ENCODE results near the gene CD2AP. TPM values are rescaled to one million over a fixed set of nuclear protein-coding genes. Genes with fewer than 3 reads are reported as not detected.

Gene CD2AP
- total and polyA plus RNA-seq, 2 of the 8 experiments (the other 6 are each of a cell fraction or from before 2014, with no cell fraction given): 8.6 to 75.6 TPM

DNA sequence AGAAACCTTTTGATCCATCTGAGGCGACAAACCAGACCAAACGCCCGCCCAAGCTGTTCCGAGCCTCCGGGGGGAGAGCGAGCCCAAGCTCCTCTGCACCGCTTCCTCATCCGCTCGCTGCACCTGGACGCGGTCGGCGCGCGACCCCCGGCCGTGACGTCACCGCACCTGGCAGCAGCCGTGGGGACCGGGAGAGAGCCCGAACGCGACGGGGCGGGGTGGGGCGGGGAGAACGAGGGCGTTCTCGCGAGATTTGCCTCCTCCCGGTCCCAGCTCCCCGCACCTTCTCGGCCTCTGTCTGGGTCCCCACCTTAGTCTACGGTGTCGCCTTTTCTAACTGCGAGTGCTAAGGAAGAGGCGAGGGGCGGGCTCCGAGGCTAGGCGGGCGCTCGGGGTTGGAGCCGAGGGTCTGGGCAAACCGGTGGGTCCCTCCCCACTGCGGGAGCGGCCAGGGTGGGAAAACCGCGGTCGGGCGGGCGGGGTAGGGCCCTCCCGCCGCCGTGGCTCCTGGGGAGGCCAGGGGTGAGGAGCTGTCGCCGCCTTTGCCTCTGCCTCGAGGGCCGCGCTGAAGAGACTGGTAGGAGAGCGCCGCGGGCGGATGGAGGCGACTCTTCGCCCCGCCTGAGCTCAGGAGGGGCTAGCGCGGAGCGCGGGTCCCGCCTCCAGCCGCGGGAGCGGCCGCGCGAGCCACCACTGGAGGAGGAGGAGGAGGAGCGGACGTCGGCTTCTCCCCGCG, at the start of gene CD2AP (continued):
- TF ChIP-seq, protein P1, sequence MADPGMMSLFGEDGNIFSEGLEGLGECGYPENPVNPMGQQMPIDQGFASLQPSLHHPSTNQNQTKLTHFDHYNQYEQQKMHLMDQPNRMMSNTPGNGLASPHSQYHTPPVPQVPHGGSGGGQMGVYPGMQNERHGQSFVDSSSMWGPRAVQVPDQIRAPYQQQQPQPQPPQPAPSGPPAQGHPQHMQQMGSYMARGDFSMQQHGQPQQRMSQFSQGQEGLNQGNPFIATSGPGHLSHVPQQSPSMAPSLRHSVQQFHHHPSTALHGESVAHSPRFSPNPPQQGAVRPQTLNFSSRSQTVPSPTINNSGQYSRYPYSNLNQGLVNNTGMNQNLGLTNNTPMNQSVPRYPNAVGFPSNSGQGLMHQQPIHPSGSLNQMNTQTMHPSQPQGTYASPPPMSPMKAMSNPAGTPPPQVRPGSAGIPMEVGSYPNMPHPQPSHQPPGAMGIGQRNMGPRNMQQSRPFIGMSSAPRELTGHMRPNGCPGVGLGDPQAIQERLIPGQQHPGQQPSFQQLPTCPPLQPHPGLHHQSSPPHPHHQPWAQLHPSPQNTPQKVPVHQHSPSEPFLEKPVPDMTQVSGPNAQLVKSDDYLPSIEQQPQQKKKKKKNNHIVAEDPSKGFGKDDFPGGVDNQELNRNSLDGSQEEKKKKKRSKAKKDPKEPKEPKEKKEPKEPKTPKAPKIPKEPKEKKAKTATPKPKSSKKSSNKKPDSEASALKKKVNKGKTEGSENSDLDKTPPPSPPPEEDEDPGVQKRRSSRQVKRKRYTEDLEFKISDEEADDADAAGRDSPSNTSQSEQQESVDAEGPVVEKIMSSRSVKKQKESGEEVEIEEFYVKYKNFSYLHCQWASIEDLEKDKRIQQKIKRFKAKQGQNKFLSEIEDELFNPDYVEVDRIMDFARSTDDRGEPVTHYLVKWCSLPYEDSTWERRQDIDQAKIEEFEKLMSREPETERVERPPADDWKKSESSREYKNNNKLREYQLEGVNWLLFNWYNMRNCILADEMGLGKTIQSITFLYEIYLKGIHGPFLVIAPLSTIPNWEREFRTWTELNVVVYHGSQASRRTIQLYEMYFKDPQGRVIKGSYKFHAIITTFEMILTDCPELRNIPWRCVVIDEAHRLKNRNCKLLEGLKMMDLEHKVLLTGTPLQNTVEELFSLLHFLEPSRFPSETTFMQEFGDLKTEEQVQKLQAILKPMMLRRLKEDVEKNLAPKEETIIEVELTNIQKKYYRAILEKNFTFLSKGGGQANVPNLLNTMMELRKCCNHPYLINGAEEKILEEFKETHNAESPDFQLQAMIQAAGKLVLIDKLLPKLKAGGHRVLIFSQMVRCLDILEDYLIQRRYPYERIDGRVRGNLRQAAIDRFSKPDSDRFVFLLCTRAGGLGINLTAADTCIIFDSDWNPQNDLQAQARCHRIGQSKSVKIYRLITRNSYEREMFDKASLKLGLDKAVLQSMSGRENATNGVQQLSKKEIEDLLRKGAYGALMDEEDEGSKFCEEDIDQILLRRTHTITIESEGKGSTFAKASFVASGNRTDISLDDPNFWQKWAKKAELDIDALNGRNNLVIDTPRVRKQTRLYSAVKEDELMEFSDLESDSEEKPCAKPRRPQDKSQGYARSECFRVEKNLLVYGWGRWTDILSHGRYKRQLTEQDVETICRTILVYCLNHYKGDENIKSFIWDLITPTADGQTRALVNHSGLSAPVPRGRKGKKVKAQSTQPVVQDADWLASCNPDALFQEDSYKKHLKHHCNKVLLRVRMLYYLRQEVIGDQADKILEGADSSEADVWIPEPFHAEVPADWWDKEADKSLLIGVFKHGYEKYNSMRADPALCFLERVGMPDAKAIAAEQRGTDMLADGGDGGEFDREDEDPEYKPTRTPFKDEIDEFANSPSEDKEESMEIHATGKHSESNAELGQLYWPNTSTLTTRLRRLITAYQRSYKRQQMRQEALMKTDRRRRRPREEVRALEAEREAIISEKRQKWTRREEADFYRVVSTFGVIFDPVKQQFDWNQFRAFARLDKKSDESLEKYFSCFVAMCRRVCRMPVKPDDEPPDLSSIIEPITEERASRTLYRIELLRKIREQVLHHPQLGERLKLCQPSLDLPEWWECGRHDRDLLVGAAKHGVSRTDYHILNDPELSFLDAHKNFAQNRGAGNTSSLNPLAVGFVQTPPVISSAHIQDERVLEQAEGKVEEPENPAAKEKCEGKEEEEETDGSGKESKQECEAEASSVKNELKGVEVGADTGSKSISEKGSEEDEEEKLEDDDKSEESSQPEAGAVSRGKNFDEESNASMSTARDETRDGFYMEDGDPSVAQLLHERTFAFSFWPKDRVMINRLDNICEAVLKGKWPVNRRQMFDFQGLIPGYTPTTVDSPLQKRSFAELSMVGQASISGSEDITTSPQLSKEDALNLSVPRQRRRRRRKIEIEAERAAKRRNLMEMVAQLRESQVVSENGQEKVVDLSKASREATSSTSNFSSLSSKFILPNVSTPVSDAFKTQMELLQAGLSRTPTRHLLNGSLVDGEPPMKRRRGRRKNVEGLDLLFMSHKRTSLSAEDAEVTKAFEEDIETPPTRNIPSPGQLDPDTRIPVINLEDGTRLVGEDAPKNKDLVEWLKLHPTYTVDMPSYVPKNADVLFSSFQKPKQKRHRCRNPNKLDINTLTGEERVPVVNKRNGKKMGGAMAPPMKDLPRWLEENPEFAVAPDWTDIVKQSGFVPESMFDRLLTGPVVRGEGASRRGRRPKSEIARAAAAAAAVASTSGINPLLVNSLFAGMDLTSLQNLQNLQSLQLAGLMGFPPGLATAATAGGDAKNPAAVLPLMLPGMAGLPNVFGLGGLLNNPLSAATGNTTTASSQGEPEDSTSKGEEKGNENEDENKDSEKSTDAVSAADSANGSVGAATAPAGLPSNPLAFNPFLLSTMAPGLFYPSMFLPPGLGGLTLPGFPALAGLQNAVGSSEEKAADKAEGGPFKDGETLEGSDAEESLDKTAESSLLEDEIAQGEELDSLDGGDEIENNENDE (IDR thresholded peaks at IDR 0.05; ENCODE audit: insufficient replicate concordance, low read length): no peak
- peak; percentile 89 to 94 for TF ChIP-seq POLR2A (IDR thresholded peaks at IDR 0.05; ENCODE audit: control extremely low read depth in 1 of 2, low read depth in 2 of 2, low read length in 2 of 2)
- TF ChIP-seq EP300 (IDR thresholded peaks at IDR 0.05; ENCODE audit: borderline replicate concordance in 1 of 2, low read depth in 2 of 2, low read length in 2 of 2): peak in 1 of 2 experiments; percentile 15; a peak in 1 of 3 replicates
- peak; percentile 93 for TF ChIP-seq TAF1 (IDR thresholded peaks at IDR 0.05; ENCODE audit: low read depth, low read length)
- TF ChIP-seq ASH2L (IDR thresholded peaks at IDR 0.05; ENCODE audit: low read length): peak; percentile 82
- TF ChIP-seq TCF12 (IDR thresholded peaks at IDR 0.05; ENCODE audit: low read depth, low read length): peak; percentile 95
- TF ChIP-seq, protein P2, sequence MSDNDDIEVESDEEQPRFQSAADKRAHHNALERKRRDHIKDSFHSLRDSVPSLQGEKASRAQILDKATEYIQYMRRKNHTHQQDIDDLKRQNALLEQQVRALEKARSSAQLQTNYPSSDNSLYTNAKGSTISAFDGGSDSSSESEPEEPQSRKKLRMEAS (IDR thresholded peaks at IDR 0.05): peak; percentile 76
- 0 out of 2 replicates have a peak, but pooled peaks have one; percentile 23 for TF ChIP-seq YY1 (IDR thresholded peaks at IDR 0.05; ENCODE audit: low read depth, low read length)
- peak in 1 of 2 experiments; percentile 5; a peak in 1 of 4 replicates for TF ChIP-seq RAD21 (IDR thresholded peaks at IDR 0.05 in 1 of 2, conservative IDR thresholded peaks at IDR 0.05 in 1 of 2; ENCODE audit: low read depth in 2 of 2, low read length in 2 of 2)
- no peak for TF ChIP-seq BACH1 (IDR thresholded peaks at IDR 0.05; ENCODE audit: low read length)
